CD4-positive, alpha-beta T cell treated with Interleukin-10 for 1 hour (primary cell): ENCODE results near the gene SLC47A2.

Experiments used
- DNase-seq: peaks from one replicate; pipeline ENCODE4 v3.0.0-alpha.2; 2020

SLC47A2 gene

GRCh38 chr17:19661121-19661520, 55.3 kb downstream of the SLC47A2 start:
- DNase-seq = no peak

GRCh38 chr17:19660219-19660870, 56.0 kb downstream of the SLC47A2 start:
- DNase-seq = no peak

- no peak for DNase-seq
Observed at GRCh38 chr17:19659366-19660177, 56.8 kb downstream of the SLC47A2 start.

- DNase-seq = no peak
Observed at GRCh38 chr17:19656851-19657581, 59.4 kb downstream of the SLC47A2 start.

GRCh38 chr17:19656336-19656735, 60.0 kb downstream of the SLC47A2 start:
- DNase-seq = no peak

- DNase-seq = no peak
Observed at GRCh38 chr17:19654896-19655295, 61.5 kb downstream of the SLC47A2 start.

GRCh38 chr17:19654342-19654886, 62.0 kb downstream of the SLC47A2 start:
- no peak for DNase-seq

GRCh38 chr17:19652595-19652994, 63.8 kb downstream of the SLC47A2 start:
- DNase-seq = no peak

- DNase-seq = no peak
Observed at GRCh38 chr17:19651451-19652238, 64.7 kb downstream of the SLC47A2 start.

GRCh38 chr17:19650826-19651225, 65.6 kb downstream of the SLC47A2 start:
- DNase-seq = no peak

GRCh38 chr17:19649274-19649541, 67.2 kb downstream of the SLC47A2 start:
- no peak for DNase-seq

- DNase-seq = peak; percentile 94
Observed at GRCh38 chr17:19648475-19649273, 67.7 kb downstream of the SLC47A2 start, which contains the start of gene ALDH3A2. Gene ALDH3A2 (plus strand): TSS chr17:19648751. CDS start chr17:19648972, 221 bp downstream.

- peak; percentile 35 for DNase-seq
Observed at GRCh38 chr17:19647697-19648474, 68.5 kb downstream of the SLC47A2 start.

- DNase-seq = no peak
Observed at GRCh38 chr17:19646788-19647696, 69.3 kb downstream of the SLC47A2 start.

- peak; percentile 72 for DNase-seq
Observed at GRCh38 chr17:19645734-19646201, 70.6 kb downstream of the SLC47A2 start.

GRCh38 chr17:19644493-19645210, 71.7 kb downstream of the SLC47A2 start:
- no peak for DNase-seq

GRCh38 chr17:19642373-19642893, 74.0 kb downstream of the SLC47A2 start:
- DNase-seq = no peak

GRCh38 chr17:19641687-19642372, 74.6 kb downstream of the SLC47A2 start:
- no peak for DNase-seq
